Peyer's patch (tissue), 4 donors: Measurements from ENCODE around the gene NIPAL4.

Experiments used
- POLR2A ChIP-seq, 2 donors: fragments of 450-650 bp; IDR thresholded peaks; one replicate each; pipeline ENCODE4 v1.5.1; 2017; ENCODE audit warnings: antibody characterized with exemption in 2 of 2, mild to moderate bottlenecking in 2 of 2, moderate library complexity in 2 of 2
- TF ChIP-seq, protein P1 (sequence below), 6 experiments: fragments of 450-650 bp in 4 of 6; fragments of 200-600 bp in 2 of 6; sonication (generic) in 1 of 6; IDR thresholded peaks; one replicate each; pipeline ENCODE4 v1.5.1; 2017 to 2019; ENCODE audit warnings: antibody characterized with exemption in 6 of 6, mild to moderate bottlenecking in 3 of 6, moderate library complexity in 1 of 6

DNA sequence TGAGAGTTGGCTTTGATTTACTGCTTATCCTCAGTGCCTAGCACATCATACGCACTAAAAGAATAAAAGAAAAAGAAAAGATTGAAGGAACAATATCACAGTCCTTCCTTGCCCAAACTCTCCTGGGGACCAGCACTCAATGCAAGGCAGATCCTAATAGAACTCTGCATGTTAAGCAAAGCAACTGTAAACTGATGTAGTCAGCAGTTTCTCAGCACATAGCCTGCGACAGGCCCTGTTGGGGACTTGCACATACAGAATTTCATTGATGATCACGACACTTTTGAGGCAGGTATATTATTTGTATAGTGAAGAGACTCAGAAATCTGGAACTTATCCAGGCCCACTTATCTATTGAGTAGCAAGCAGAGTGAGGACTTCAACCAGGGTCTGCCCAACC is 15.4 kb downstream of the NIPAL4 start:
- TF ChIP-seq, protein P1, sequence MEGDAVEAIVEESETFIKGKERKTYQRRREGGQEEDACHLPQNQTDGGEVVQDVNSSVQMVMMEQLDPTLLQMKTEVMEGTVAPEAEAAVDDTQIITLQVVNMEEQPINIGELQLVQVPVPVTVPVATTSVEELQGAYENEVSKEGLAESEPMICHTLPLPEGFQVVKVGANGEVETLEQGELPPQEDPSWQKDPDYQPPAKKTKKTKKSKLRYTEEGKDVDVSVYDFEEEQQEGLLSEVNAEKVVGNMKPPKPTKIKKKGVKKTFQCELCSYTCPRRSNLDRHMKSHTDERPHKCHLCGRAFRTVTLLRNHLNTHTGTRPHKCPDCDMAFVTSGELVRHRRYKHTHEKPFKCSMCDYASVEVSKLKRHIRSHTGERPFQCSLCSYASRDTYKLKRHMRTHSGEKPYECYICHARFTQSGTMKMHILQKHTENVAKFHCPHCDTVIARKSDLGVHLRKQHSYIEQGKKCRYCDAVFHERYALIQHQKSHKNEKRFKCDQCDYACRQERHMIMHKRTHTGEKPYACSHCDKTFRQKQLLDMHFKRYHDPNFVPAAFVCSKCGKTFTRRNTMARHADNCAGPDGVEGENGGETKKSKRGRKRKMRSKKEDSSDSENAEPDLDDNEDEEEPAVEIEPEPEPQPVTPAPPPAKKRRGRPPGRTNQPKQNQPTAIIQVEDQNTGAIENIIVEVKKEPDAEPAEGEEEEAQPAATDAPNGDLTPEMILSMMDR (IDR thresholded peaks at IDR 0.05): no peak
- no peak for TF ChIP-seq POLR2A (IDR thresholded peaks at IDR 0.05)
